Loucy (cell line): ENCODE measurements around the gene NEBL.

ENCODE experiments used
- H2AFZ ChIP-seq: fragments of 200-600 bp; sonication (generic); 2 replicates; pipeline ENCODE4 v1.6.0; 2016; ENCODE audit warnings: antibody characterized with exemption, mild to moderate bottlenecking, low read length, moderate library complexity
- H3F3A ChIP-seq: fragments of 200-600 bp; 2 replicates; pipeline ENCODE4 v1.6.0; 2016; ENCODE audit warnings: antibody characterized with exemption, low read depth, mild to moderate bottlenecking
- H3K27me3 ChIP-seq: fragments of 200-600 bp; sonication (generic); 2 replicates; pipeline ENCODE4 v1.6.1; 2014; ENCODE audit warnings: low read length, mild to moderate bottlenecking; ENCODE audit not compliant: insufficient read depth, poor library complexity, severe bottlenecking
- H3K36me3 ChIP-seq: fragments of 200-600 bp; sonication (generic); 2 replicates; pipeline ENCODE4 v1.6.1; 2016; ENCODE audit warnings: low read length; ENCODE audit not compliant: insufficient read depth
- H3K4me1 ChIP-seq: fragments of 200-600 bp; sonication (generic); 2 replicates; pipeline ENCODE4 v1.5.1; 2014; ENCODE audit warnings: low read length, mild to moderate bottlenecking; ENCODE audit not compliant: insufficient read depth, poor library complexity, severe bottlenecking
- H3K4me2 ChIP-seq: fragments of 200-600 bp; sonication (generic); 2 replicates; pipeline ENCODE4 v1.6.0; 2014; ENCODE audit warnings: antibody characterized with exemption, low read length, low read depth, mild to moderate bottlenecking; ENCODE audit not compliant: poor library complexity, severe bottlenecking
- H3K4me3 ChIP-seq: fragments of 200-600 bp; sonication (generic); 2 replicates; pipeline ENCODE4 v1.5.1; 2014; ENCODE audit warnings: low read length, mild to moderate bottlenecking, mixed read lengths; ENCODE audit not compliant: poor library complexity, severe bottlenecking
- H3K79me2 ChIP-seq: fragments of 200-600 bp; sonication (generic); 2 replicates; pipeline ENCODE4 v1.6.1; 2014; ENCODE audit warnings: low read length; ENCODE audit not compliant: insufficient read depth
- H3K9ac ChIP-seq: fragments of 200-600 bp; sonication (generic); 2 replicates; pipeline ENCODE4 v1.6.0; 2014; ENCODE audit warnings: mild to moderate bottlenecking, low read depth, low read length, moderate library complexity; ENCODE audit not compliant: poor library complexity, severe bottlenecking
- H3K9me2 ChIP-seq: fragments of 200-600 bp; sonication (generic); replicated peaks from 2 replicates; pipeline ENCODE4 v1.6.1; 2016; ENCODE audit warnings: low read depth, low read length, mixed read lengths
- H3K9me3 ChIP-seq: fragments of 200-600 bp; sonication (generic); 2 replicates; pipeline ENCODE4 v1.6.1; 2014; ENCODE audit warnings: mild to moderate bottlenecking, antibody characterized with exemption, low read length, low read depth; ENCODE audit not compliant: insufficient read depth
- H4K20me1 ChIP-seq: fragments of 200-600 bp; sonication (generic); 2 replicates; pipeline ENCODE4 v1.6.0; 2014; ENCODE audit warnings: antibody characterized with exemption, low read length, mild to moderate bottlenecking; ENCODE audit not compliant: insufficient read depth, poor library complexity, severe bottlenecking
- CTCF ChIP-seq: fragments of 200-600 bp; sonication (generic); conservative IDR thresholded peaks from 2 replicates; pipeline ENCODE4 v1.5.1; 2014; ENCODE audit warnings: mild to moderate bottlenecking, antibody characterized with exemption, low read length
- EZH2phosphoT487 ChIP-seq: fragments of 200-600 bp; IDR thresholded peaks from 2 replicates; pipeline ENCODE4 v1.6.1; 2018; ENCODE audit warnings: antibody characterized with exemption, mild to moderate bottlenecking, moderate library complexity, borderline replicate concordance

The NEBL gene

DNA sequence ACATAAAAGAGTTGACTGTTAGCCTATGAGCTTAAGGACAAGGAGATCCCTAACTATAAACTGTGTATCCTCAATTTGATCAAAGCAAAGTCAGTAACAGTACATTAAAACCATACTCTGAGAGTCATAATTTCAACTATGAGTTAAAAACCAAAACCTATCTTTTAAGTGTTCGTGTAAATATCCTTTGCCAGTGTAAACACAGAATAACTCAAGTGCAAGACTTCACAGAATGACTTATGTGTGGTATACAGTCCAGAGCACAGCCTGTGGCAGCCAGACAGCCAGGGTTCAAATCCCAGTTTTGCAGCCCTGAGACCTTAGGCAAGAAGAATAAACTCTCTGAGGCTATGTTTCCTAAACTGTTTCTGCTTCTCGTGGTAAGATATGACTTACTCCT lies 30.3 kb upstream of the NEBL start:
- H3K9me3 ChIP-seq: no peaks in the 10 kb centered on the region
- no peaks in the 10 kb centered on the region for H4K20me1 ChIP-seq
- no peak overlapping the region for H3K4me2 ChIP-seq
- H3K9me2 ChIP-seq: no peaks in the 10 kb centered on the region
- H2AFZ ChIP-seq: no peak overlapping the region
- no peak overlapping the region for H3K9ac ChIP-seq
- no peaks in the 10 kb centered on the region for H3K4me1 ChIP-seq
- H3K79me2 ChIP-seq: no peaks in the 10 kb centered on the region
- no peaks in the 10 kb centered on the region for H3K36me3 ChIP-seq
- no peaks in the 10 kb centered on the region for H3K27me3 ChIP-seq
- no peak overlapping the region for H3K4me3 ChIP-seq
- TF ChIP-seq CTCF (no peak), EZH2phosphoT487 (no peak)
- no peaks in the 10 kb centered on the region for H3F3A ChIP-seq

- no peak overlapping the region for H3K9ac ChIP-seq
- H3K9me2 ChIP-seq: no peaks in the 10 kb centered on the region
- no peak overlapping the region for H3K4me2 ChIP-seq
- no peaks in the 10 kb centered on the region for H3K9me3 ChIP-seq
- H3K79me2 ChIP-seq: no peaks in the 10 kb centered on the region
- H3K4me3 ChIP-seq: no peak overlapping the region
- TF ChIP-seq CTCF: no peak
- no peak for TF ChIP-seq EZH2phosphoT487
- no peaks in the 10 kb centered on the region for H3F3A ChIP-seq
- no peaks in the 10 kb centered on the region for H4K20me1 ChIP-seq
- no peaks in the 10 kb centered on the region for H3K4me1 ChIP-seq
- H3K36me3 ChIP-seq: no peaks in the 10 kb centered on the region
- H3K27me3 ChIP-seq: no peaks in the 10 kb centered on the region
- H2AFZ ChIP-seq: no peak overlapping the region
These were observed 25.3 kb upstream of the NEBL start for GRCh38 chr10:20922451-20922850.

DNA sequence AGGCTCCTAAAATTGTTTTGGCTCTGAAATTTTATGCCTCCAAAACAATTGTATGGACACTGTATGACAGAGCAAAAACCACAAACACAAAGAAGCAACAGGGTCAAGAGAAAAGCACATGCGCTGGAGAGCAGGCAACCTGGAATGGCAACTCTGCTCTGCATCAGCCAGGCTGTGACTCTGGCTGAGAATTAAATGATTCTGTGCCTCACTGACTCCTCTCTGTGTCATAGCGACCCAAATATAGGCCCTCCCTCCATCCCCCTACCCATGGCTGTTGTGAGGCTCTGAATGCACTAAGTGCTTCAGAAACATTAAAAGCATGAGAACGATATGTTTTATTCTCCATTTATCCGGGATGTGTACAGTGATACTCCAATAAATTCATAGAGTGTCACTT lies 24.9 kb upstream of the NEBL start:
- Histone ChIP-seq H3K4me2 (no peak overlapping the region), H3K9me3 (no peaks in the 10 kb centered on the region), H3K79me2 (no peaks in the 10 kb centered on the region), H2AFZ (no peak overlapping the region), H3K36me3 (no peaks in the 10 kb centered on the region), H3K4me3 (no peak overlapping the region), H3K9me2 (no peaks in the 10 kb centered on the region), H3K9ac (no peak overlapping the region), H3K27me3 (no peaks in the 10 kb centered on the region), H3K4me1 (no peaks in the 10 kb centered on the region), H4K20me1 (no peaks in the 10 kb centered on the region), H3F3A (no peaks in the 10 kb centered on the region)
- no peak for TF ChIP-seq EZH2phosphoT487
- TF ChIP-seq CTCF: no peak
